HCT116 (cell line): ENCODE data around the gene PAX6.

Experiments used
- CBX3 ChIP-seq: IDR thresholded peaks from 2 replicates; pipeline ENCODE4 v1.6.1; 2012; ENCODE audit warnings: low read depth
- CEBPB ChIP-seq: IDR thresholded peaks from 2 replicates; pipeline ENCODE4 v1.6.1; 2012; ENCODE audit warnings: low read depth
- ELF1 ChIP-seq: IDR thresholded peaks from 2 replicates; pipeline ENCODE4 v1.6.1; 2012; ENCODE audit warnings: low read depth, borderline replicate concordance
- EZH2 ChIP-seq: fragments of 200-600 bp; sonication (generic); IDR thresholded peaks from 2 replicates; pipeline ENCODE4 v1.6.1; 2017; ENCODE audit warnings: antibody characterized with exemption, mixed run types
- EZH2phosphoT487 ChIP-seq: fragments of 200-600 bp; IDR thresholded peaks from 2 replicates; pipeline ENCODE4 v1.6.1; 2018; ENCODE audit warnings: antibody characterized with exemption, borderline replicate concordance
- JUND ChIP-seq: IDR thresholded peaks from 2 replicates; pipeline ENCODE4 v1.6.1; 2012
- POLR2A ChIP-seq: IDR thresholded peaks from 2 replicates; pipeline ENCODE4 v1.7.0; 2011; ENCODE audit warnings: borderline replicate concordance; ENCODE audit not compliant: insufficient read depth, insufficient read length; ENCODE audit errors: extremely low read depth
- POLR2AphosphoS5 ChIP-seq: IDR thresholded peaks from 2 replicates; pipeline ENCODE4 v1.6.1; 2011; ENCODE audit warnings: mild to moderate bottlenecking, low read depth, low read length, moderate library complexity
- RAD21 ChIP-seq: IDR thresholded peaks from 2 replicates; pipeline ENCODE4 v1.6.1; 2012; ENCODE audit warnings: low read depth, mild to moderate bottlenecking
- SIN3A ChIP-seq: IDR thresholded peaks from 2 replicates; pipeline ENCODE4 v1.6.1; 2012; ENCODE audit warnings: low read depth
- ZFX ChIP-seq: fragments of 450-650 bp; IDR thresholded peaks from 2 replicates; pipeline ENCODE4 v1.6.1; 2017
- TF ChIP-seq, protein P1 (sequence below): IDR thresholded peaks from 2 replicates; pipeline ENCODE4 v1.6.1; 2012
- TF ChIP-seq, protein P2 (sequence below), 3 experiments: fragments of 200-600 bp in 1 of 3; sonication (generic) in 1 of 3; IDR thresholded peaks in 2 of 3; conservative IDR thresholded peaks in 1 of 3; 2 replicates each; pipeline ENCODE4 v1.5.1; 2012 to 2017; ENCODE audit warnings: low read depth in 2 of 3, low read length in 2 of 3, antibody characterized with exemption in 1 of 3, borderline replicate concordance in 1 of 3, control low read depth in 1 of 3, mild to moderate bottlenecking in 1 of 3, mixed read lengths in 1 of 3, mixed run types in 1 of 3, moderate library complexity in 1 of 3; ENCODE audit not compliant: insufficient read depth in 1 of 3

- TF ChIP-seq, protein P1, sequence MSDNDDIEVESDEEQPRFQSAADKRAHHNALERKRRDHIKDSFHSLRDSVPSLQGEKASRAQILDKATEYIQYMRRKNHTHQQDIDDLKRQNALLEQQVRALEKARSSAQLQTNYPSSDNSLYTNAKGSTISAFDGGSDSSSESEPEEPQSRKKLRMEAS, result no peak
- TF ChIP-seq, protein P2, sequence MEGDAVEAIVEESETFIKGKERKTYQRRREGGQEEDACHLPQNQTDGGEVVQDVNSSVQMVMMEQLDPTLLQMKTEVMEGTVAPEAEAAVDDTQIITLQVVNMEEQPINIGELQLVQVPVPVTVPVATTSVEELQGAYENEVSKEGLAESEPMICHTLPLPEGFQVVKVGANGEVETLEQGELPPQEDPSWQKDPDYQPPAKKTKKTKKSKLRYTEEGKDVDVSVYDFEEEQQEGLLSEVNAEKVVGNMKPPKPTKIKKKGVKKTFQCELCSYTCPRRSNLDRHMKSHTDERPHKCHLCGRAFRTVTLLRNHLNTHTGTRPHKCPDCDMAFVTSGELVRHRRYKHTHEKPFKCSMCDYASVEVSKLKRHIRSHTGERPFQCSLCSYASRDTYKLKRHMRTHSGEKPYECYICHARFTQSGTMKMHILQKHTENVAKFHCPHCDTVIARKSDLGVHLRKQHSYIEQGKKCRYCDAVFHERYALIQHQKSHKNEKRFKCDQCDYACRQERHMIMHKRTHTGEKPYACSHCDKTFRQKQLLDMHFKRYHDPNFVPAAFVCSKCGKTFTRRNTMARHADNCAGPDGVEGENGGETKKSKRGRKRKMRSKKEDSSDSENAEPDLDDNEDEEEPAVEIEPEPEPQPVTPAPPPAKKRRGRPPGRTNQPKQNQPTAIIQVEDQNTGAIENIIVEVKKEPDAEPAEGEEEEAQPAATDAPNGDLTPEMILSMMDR (IDR thresholded peaks at IDR 0.05 in 2 of 3, conservative IDR thresholded peaks at IDR 0.05 in 1 of 3; ENCODE audit: borderline replicate concordance in 1 of 3, insufficient read depth in 1 of 3, low read depth in 2 of 3, low read length in 2 of 3), result no peak
- TF ChIP-seq POLR2AphosphoS5 (no peak), POLR2A (no peak), EZH2phosphoT487 (no peak), JUND (no peak), CBX3 (no peak), CEBPB (no peak), EZH2 (no peak), ZFX (no peak), SIN3A (no peak), RAD21 (no peak), ELF1 (no peak)
Measured at GRCh38 chr11:31764766-31765165, 46.4 kb downstream of the PAX6 start.
